CD4-positive, alpha-beta T cell treated with Interleukin-4 for 1 hour (primary cell): Measurements from ENCODE around the gene SH3TC1.

Experiments
- DNase-seq, 2 donors: peaks; one replicate each; pipeline ENCODE4 v3.0.0-alpha.2; 2020 to 2022

The SH3TC1 gene

DNA sequence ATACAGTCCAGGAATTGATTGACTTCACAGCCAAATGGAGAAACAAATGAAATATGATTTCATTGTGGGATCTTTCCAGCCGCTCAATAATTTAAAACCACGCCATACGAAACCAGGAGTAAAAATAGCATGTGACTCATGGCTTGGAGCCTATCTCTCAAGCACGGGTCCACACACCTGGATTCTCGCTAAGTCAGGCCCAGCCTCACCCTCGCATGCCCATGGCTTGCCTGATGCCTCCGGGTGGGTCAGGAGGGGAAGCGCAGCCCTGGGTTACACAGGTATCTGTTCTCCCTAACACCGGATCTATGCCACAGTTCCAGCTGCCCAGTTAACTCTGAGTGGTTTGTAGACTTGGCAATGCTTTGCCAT is 34.9 kb upstream of the SH3TC1 start:
- DNase-seq: no peak

DNA sequence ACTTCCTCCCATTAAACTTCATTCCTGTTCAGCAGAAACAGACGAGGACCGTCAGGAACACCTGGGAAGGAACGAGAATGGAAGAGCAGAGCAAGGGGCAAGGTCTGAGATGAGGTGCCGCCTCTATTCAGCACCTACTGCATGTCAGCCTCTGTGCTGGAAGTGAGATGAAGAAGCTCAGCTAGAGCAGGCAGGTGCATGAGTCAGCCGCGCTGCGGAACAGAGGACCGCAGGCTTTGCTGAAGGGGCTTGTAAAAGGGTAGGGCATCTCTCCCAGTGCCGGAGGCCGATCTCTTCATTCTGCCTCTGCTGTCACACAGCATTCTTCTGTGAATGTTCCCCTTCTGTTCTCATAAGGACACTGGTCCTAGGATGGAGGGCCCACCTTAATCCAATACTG is 34.4 kb upstream of the SH3TC1 start:
- DNase-seq: no peak

DNA sequence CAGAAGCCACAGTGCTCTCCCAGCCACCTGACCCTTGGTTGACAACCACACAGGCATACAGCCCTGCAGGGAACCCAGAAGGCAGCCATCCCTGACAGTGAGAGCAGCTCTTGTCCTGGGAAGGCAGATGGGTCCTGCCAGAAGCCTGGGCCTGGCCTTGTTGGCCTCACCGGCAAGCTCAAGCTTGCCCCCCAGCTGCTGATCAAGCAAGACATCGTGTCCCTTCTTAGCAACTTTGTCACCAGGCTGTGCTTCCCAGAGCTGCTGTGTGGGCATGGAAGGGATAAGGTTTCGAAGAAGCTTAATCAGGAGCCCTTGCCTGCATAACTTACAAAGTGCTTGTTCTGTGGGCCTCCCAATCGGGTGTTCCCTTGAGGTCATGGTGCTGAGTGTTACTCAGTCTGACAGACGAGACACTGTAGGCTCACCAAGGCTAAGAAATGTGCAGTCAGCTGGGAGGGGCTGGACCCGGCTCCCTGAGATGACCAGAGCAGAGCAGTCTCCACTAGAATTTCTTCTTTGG is 33.7 kb upstream of the SH3TC1 start:
- no peak for DNase-seq

- DNase-seq: no peak
Observed at GRCh38 chr4:8167291-8167690, 31.8 kb upstream of the SH3TC1 start.

GRCh38 chr4:8167815-8168214 is 31.3 kb upstream of the SH3TC1 start:
- DNase-seq: peak in 1 of 2 donors; percentile 52

- DNase-seq: no peak
Observed at GRCh38 chr4:8168232-8168631, 30.9 kb upstream of the SH3TC1 start.

GRCh38 chr4:8168832-8169598 is 30.1 kb upstream of the SH3TC1 start:
- DNase-seq: no peak

- DNase-seq: no peak
Observed at GRCh38 chr4:8169763-8170162, 29.3 kb upstream of the SH3TC1 start.

DNA sequence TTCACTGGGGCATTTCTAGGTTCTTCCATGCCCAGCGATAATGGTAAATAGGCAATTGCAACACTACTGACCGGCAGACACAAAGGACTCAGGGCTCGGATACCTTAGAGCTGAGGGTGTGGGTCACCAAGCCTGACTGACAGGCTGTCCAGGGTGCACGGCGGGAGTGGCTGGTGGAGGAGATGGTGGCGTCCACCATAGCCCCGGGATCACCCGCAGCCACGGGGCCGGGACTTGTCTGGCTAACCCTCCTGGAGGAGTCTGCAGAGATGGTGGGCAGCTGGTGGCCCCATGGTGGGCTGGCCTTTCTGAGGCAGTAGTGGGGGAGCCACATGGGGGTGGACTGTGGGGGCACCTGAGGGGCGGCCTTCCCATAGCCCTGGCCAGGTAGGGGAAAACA is 28.7 kb upstream of the SH3TC1 start:
- DNase-seq: no peak

DNA sequence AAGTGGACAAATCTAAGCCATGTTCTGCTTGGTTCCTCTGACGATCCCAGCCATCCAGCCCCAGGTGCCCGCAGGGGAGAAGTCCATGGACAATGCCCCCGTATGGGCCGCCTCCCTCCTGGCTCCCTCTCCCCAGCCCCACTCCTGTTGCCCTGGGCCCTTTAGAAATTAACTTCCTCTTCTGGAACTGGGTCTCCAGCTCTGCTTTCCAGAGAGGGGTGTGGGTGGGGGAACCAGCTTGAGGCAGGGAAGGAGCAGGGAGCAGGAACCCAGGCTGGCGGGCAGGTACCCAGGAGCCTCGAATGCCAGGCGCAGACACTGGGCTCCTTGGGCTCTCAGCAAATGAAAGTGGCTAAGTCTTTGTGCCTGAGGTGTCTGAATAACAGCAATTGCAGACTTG is 27.8 kb upstream of the SH3TC1 start:
- no peak for DNase-seq

- peak in 1 of 2 donors; percentile 60 for DNase-seq
Observed at GRCh38 chr4:8171984-8172924, 26.8 kb upstream of the SH3TC1 start.

- no peak for DNase-seq
Observed at GRCh38 chr4:8173492-8174242, 25.4 kb upstream of the SH3TC1 start.

DNA sequence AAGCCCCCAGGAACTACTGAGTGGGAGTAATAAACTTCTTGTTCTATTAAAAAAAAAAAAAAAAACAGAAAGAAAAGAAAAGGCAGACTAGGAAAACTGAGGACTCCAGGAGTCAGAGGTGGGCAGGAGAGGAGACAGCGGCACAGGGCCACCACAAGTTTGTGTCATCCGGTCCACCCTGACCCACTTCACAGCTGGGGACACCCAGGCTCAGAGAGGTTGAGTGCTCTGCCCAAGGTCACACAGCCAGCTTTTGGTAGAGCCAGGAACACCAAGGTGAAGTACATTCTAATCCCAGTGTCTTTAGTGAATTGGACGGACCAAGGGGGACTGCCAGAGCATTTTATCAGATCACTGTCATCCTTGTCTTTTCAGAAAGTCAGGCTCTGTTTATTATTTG is 24.1 kb upstream of the SH3TC1 start:
- no peak for DNase-seq

DNA sequence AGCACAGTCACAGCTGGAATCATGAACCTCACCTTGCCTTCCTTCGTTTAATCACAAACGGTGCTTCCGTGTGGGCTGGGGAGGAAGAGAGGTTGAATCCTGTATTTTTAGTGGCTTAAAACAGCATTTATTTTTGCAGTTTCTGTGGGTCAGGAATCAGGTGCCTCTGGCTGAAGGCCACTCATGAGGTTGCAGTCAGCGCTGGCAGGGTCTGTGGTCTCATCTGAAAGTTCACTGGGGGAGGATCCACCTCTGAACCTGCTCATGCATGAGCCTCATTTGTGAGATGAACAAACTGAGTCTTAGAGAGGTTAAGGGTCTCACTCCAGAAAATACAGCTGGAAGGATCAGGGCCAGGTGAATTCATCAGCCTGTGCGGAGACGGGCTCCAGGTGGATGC is 23.4 kb upstream of the SH3TC1 start:
- no peak for DNase-seq

- peak; percentile 40 to 57 for DNase-seq
Observed at GRCh38 chr4:8176547-8177399, 22.3 kb upstream of the SH3TC1 start.

DNA sequence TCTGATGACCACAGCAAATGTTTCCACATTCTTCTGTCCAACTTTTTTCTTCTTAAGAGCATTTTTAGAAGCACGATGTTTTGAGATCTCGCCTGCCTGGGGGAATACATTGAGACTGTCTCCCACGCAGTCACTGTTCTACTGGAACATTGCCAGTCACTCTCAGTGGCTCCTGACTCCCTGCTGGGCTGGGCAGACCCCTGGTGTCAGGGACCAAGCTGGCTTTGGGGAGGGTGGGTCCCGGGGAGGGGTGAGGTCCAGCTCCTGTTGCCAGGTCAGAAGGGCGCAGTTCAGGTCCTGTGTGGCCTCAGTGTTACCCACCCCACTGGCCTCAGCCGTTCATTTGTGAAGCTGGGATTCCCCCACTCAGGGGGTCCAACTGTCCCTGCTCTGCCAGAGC is 21.5 kb upstream of the SH3TC1 start:
- DNase-seq: no peak

DNA sequence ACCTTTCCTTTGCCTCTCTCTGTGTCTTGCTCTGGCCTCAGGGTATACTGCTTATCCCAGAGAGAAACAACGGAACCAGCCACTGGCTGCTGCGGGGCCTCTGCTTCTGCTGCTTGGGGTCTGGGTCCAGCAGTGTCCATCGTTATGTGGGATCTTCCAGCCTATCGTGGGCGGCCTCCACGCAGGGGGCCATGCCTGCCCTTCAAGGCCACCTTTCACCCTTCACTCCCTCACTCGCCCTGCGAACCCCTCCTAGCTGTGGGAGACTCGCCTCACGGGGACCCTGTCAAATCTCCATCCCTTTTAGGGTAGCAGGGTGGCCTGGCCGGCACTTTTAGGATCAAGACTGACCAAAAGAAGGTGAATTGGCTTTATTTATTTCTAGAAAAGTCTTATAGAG is 21.1 kb upstream of the SH3TC1 start:
- DNase-seq: no peak

DNA sequence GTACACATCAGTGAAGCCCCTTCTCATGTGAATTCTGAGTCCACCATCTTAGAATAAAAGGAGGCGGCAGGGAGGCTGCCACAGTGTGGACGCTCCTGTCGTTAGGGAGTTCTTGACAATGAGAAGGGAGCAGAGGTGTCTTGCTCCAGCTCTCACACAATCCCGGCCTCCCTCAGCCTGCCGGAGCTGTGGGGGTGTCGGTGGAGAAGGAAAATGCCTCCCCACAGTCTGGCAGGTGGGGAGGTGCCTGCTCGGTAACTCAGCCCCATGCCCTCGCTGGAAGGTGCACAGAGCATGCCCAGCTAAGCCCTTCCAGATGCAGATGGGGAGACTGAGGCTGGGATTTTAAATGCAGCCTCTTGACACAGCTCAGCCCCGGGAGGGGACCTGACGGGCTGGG is 20.0 kb upstream of the SH3TC1 start:
- DNase-seq: no peak

- no peak for DNase-seq
Observed at GRCh38 chr4:8179771-8180170, 19.3 kb upstream of the SH3TC1 start.

DNA sequence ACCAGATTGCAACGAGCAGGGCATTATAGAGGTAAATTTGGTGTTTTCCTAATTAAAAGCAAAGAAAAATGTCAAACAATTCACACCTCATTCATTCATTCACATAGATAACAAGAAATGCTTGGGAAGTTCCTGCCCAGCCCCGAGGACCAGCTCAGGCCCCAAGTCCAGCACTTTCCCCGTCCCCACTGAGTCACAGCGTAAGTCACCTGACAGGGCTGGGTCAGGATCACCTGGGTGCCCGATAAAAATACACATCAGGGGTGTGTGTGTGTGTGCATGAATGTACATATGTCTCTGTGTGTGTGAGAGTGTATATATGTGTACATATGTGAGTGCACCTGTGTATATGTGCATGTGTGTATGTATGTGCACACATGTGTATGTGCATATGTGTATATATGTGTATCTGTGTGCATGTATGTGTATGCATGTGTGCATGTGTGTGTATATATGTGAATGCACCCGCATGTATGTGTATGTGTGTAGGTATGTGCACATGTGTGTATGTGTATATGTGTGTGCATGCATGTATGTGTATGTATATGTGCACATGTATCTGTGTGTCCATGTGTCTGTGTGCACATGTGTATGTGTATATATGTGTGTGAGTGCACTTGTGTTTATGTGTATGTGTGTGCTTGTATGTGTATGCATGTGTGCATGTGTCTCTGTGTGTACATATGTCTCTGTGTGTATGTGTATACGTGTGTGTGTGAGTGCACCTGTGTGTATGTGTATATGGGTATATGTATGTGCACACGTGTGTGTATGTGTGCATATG is 18.6 kb upstream of the SH3TC1 start:
- DNase-seq: no peak

DNA sequence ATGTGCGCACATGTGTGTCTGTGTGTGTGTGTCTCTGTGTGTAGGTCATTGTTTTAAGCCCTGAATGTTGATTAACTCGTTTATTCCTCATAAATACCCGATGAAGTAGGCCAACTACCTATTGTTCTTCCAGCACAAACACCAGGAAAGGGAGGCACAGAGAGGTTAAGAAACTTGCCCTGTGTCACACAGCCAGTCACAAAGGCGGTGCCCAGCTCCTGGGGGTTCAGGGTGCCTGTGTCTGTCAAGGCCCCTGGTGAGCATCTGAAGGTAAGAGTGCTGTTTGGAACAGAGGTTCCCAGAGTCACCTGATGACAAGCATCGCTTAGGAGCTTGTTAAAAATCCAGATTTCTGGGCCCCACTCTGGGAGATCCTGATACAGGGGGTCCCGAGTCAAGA is 18.0 kb upstream of the SH3TC1 start:
- no peak for DNase-seq
